SK-N-MC (cell line): Measurements from ENCODE around the gene TFCP2.

Source experiments
- DNase-seq: peaks from one replicate; pipeline ENCODE4 v3.0.0-alpha.2; 2011; ENCODE audit warnings: low read depth, low spot score
- H3K27ac ChIP-seq: fragments of 200-600 bp; sonication (generic); 2 replicates; pipeline ENCODE4 v1.5.1; 2016; ENCODE audit warnings: mixed run types
- H3K36me3 ChIP-seq: fragments of 200-600 bp; sonication (generic); 2 replicates; pipeline ENCODE4 v1.6.1; 2017; ENCODE audit warnings: antibody characterized with exemption, low read length, mixed read lengths; ENCODE audit not compliant: insufficient read depth
- H3K4me3 ChIP-seq: fragments of 200-600 bp; sonication (generic); 2 replicates; pipeline ENCODE4 v1.5.1; 2016
- H3K9ac ChIP-seq: fragments of 200-600 bp; sonication (generic); 2 replicates; pipeline ENCODE4 v1.8.0; 2017; ENCODE audit warnings: mixed run types, mixed read lengths; ENCODE audit not compliant: insufficient read length
- H3K9me3 ChIP-seq: fragments of 200-600 bp; sonication (generic); 2 replicates; pipeline ENCODE4 v1.6.1; 2017; ENCODE audit warnings: low read depth, mild to moderate bottlenecking, antibody characterized with exemption, low read length, moderate library complexity, mixed read lengths
- EZH2 ChIP-seq: fragments of 200-600 bp; sonication (generic); IDR thresholded peaks from one replicate; pipeline ENCODE4 v1.6.1; 2017; ENCODE audit warnings: antibody characterized with exemption
- FOXP2 ChIP-seq: optimal IDR thresholded peaks from 2 replicates; pipeline ENCODE3; 2011; ENCODE audit warnings: mild to moderate bottlenecking, moderate library complexity; ENCODE audit not compliant: insufficient read depth; ENCODE audit errors: extremely low read length, control extremely low read depth
- POLR2AphosphoS5 ChIP-seq: IDR thresholded peaks from 2 replicates; pipeline ENCODE4 v1.6.1; 2012; ENCODE audit warnings: mild to moderate bottlenecking, low read depth, low read length, borderline replicate concordance

The TFCP2 gene

DNA sequence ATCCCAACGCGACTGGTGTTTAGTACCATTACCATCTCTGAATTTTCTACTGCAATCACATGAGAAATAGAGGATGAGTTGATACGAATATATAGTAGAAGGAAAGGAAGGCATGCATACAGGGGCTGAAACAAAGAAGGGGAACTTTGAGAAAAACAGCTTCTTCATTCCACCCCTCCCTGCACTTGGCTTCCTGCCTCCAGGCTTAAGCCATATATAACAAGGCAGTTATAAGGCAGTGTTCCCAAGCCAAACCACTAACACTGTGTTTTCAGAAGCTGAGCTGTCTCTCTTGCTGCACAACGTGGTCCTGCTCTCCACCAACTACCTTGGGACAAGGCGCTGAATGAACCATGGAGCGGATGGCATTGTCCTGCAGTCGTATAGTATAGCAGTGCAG, 113.8 kb downstream of the TFCP2 start:
- H3K9ac ChIP-seq = no peak overlapping the region
- DNase-seq = no peak
- H3K36me3 ChIP-seq = peaks cover 80% of the 10 kb centered on the region
- no peak overlapping the region for H3K27ac ChIP-seq
- no peak for TF ChIP-seq EZH2
- TF ChIP-seq FOXP2 = no peak
- no peak for TF ChIP-seq POLR2AphosphoS5
- H3K9me3 ChIP-seq = no peaks in the 10 kb centered on the region
- H3K4me3 ChIP-seq = no peak overlapping the region

DNA sequence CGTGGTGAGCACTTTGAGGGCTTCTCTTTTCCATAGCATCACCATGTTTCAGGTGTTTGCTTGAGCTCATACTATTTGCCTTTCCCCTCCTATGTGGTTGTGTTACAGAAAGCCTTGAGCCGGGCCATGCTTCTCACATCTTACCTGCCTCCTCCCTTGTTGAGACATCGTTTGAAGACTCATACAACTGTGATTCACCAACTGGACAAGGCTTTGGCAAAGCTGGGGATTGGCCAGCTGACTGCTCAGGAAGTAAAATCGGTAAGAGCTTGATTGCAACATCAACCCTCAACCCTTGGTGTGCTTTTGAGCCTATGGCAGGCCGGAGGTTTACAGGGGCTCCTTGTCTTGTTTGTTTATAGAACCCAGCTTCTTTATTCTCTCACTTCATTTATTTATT, 116.7 kb downstream of the TFCP2 start:
- peaks cover 79% of the 10 kb centered on the region for H3K36me3 ChIP-seq
- no peak overlapping the region for H3K27ac ChIP-seq

GRCh38 chr12:51055060-51055459, 117.9 kb downstream of the TFCP2 start:
- Histone ChIP-seq H3K36me3 (peaks cover 69% of the 10 kb centered on the region), H3K27ac (no peak overlapping the region), H3K4me3 (no peak overlapping the region), H3K9me3 (no peaks in the 10 kb centered on the region), H3K9ac (no peak overlapping the region)
- TF ChIP-seq POLR2AphosphoS5 = no peak
- TF ChIP-seq FOXP2 = no peak
- TF ChIP-seq EZH2 = no peak
- no peak for DNase-seq

More for the DNA sequence above, 116.7 kb downstream of the TFCP2 start:
- no peak overlapping the region for H3K4me3 ChIP-seq
- DNase-seq = no peak
- H3K9me3 ChIP-seq = no peaks in the 10 kb centered on the region
- no peak overlapping the region for H3K9ac ChIP-seq
- TF ChIP-seq EZH2 = no peak

- H3K36me3 ChIP-seq = peaks cover 42% of the 10 kb centered on the region
- no peak overlapping the region for H3K27ac ChIP-seq
- TF ChIP-seq EZH2 (no peak), FOXP2 (no peak), POLR2AphosphoS5 (no peak)
- no peak overlapping the region for H3K4me3 ChIP-seq
- DNase-seq = no peak
- H3K9ac ChIP-seq = no peak overlapping the region
- no peaks in the 10 kb centered on the region for H3K9me3 ChIP-seq
These were observed 121.1 kb downstream of the TFCP2 start for GRCh38 chr12:51051787-51052186.

- TF ChIP-seq FOXP2 (no peak), POLR2AphosphoS5 (no peak), EZH2 (no peak)
- peak overlapping the region; percentile 90 for H3K4me3 ChIP-seq
- no peak for DNase-seq
- H3K36me3 ChIP-seq = peaks cover 27% of the 10 kb centered on the region
- peak overlapping the region; percentile 96 for H3K9ac ChIP-seq
- H3K9me3 ChIP-seq = no peaks in the 10 kb centered on the region
- no peak overlapping the region for H3K27ac ChIP-seq
These were observed 123.4 kb downstream of the TFCP2 start for GRCh38 chr12:51049525-51049924.

DNA sequence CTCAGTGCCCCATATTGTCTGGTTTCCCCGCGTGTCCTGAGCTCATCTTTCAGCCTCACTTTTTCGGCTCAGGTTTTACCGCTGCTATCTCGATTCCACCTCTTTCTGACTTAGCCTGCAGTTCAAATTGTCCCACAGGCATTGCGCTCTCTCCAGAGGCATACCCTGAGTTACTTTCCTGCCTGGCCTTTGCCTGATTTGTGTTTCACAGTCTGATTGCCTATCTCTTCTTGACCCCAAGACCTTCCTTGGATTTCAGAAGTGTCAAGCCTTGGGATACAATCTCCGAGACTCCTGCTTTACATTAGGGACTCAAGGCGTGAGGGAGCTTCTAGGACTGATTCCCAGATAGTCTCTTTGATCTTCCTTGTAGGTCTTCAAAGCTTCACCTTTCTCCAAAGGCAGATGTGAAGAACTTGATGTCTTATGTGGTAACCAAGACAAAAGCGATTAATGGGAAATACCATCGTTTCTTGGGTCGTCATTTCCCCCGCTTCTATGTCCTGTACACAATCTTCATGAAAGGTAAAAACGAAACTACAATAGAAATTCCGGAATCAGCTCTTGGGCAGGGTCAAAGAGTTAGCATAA, 124.2 kb downstream of the TFCP2 start:
- no peak for DNase-seq
- Histone ChIP-seq H3K36me3 (peaks cover 19% of the 10 kb centered on the region), H3K27ac (peak overlapping the region; percentile 29; the same call in 1 of the 2 replicates), H3K9ac (peak overlapping the region; percentile 96), H3K9me3 (no peaks in the 10 kb centered on the region), H3K4me3 (peak overlapping the region; percentile 90)
- no peak for TF ChIP-seq FOXP2
- no peak for TF ChIP-seq EZH2
- no peak for TF ChIP-seq POLR2AphosphoS5

DNA sequence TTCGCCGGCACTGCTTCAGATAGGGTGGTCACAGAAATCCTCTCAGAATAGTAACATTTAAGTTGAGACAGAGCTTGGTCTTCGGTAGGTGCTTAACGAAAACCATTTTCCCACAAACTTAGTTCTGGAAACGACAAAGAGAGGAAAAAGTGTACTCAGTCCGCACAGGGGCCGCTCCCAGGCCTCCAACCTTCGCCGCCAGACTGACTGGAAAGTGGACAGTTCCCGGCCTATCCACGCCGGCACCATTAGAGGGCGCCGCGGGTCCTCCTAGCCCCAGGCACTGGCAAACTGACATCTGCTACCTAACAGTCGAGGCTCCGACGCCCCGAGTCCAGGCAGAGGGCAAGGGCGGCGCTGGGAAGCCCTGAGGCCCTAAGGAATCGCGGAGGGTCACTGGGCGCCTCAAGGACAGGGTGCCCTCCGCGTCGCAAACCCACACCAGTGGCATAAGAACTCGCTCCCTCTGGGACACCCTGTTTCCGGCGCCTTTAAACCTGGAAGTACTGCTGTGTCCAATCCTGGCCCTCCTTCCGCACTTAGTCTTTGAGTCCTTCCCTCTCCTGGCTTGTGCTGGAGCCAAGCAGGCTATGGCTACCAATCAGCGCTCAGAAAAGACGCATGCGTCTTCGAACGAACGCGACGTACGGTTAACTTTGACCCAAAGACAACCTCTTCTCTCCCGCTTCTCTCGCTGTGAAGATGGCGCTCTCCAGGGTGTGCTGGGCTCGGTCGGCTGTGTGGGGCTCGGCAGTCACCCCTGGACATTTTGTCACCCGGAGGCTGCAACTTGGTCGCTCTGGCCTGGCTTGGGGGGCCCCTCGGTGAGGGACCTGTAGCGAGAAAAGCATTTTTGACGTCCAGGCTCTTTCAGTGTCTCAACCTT, 125.0 kb downstream of the TFCP2 start, which contains the start of gene LETMD1:
Gene LETMD1, plus strand, starts transcription at position 673 of the 886 bp plus-strand sequence. Its CDS starts 30 bp downstream, at position 703.
- Histone ChIP-seq H3K27ac (peak within 1 kb of the TSS; percentile 69), H3K4me3 (peak within 1 kb of the TSS; percentile 90), H3K9ac (peak within 1 kb of the TSS; percentile 96), H3K9me3 (no peaks in the 10 kb centered on the region), H3K36me3 (peaks cover 11% of the 10 kb centered on the region)
- TF ChIP-seq POLR2AphosphoS5 (peak; percentile 96), EZH2 (no peak)
- peak; percentile 98 for DNase-seq
